Stimulated activated naive CD4-positive, alpha-beta T cell treated with Interleukin-2 at 50 U/mL for 16 hours (primary cell): ENCODE data around the gene TMC6.
"Not testable (repeated sequence)": the region's sequence is repeated elsewhere in the genome, so short reads cannot be mapped to it uniquely, and the experiment has no call there.

Experiments used
- DNase-seq: peaks from one replicate; lab custom pipeline; 2025; lab: John Stamatoyannopoulos, UW

TMC6 gene, protein sequence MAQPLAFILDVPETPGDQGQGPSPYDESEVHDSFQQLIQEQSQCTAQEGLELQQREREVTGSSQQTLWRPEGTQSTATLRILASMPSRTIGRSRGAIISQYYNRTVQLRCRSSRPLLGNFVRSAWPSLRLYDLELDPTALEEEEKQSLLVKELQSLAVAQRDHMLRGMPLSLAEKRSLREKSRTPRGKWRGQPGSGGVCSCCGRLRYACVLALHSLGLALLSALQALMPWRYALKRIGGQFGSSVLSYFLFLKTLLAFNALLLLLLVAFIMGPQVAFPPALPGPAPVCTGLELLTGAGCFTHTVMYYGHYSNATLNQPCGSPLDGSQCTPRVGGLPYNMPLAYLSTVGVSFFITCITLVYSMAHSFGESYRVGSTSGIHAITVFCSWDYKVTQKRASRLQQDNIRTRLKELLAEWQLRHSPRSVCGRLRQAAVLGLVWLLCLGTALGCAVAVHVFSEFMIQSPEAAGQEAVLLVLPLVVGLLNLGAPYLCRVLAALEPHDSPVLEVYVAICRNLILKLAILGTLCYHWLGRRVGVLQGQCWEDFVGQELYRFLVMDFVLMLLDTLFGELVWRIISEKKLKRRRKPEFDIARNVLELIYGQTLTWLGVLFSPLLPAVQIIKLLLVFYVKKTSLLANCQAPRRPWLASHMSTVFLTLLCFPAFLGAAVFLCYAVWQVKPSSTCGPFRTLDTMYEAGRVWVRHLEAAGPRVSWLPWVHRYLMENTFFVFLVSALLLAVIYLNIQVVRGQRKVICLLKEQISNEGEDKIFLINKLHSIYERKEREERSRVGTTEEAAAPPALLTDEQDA

GRCh38 chr17:78128551-78129350 lies at the start of gene TMC6:
Gene TMC6, minus strand, starts transcription at chr17:78128755. Its CDS starts 1,923 bp downstream, at chr17:78126832.
- peak; percentile 67 for DNase-seq

- DNase-seq, result peak; percentile 57
Measured at GRCh38 chr17:78176548-78177025, 48.0 kb upstream of the TMC6 start.

DNA sequence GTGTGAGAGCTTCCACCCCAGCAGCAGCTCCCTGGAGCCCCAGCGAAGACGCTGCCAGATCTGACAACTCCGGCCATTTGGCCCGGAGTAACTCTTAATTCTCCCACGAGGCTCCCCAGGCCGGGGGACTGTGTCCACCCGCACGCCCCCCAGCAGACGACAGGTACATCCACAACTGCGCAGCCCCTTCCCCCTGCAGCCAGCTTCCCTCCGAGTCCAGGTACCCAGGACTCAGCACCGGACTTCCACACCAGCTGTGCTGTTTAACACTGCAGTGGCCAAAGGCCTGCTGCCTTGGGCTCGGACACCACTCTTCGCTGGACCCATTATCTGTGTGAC lies 47.1 kb upstream of the TMC6 start:
- no peak for DNase-seq

GRCh38 chr17:78174870-78175642 lies 46.5 kb upstream of the TMC6 start:
- no peak for DNase-seq

DNA sequence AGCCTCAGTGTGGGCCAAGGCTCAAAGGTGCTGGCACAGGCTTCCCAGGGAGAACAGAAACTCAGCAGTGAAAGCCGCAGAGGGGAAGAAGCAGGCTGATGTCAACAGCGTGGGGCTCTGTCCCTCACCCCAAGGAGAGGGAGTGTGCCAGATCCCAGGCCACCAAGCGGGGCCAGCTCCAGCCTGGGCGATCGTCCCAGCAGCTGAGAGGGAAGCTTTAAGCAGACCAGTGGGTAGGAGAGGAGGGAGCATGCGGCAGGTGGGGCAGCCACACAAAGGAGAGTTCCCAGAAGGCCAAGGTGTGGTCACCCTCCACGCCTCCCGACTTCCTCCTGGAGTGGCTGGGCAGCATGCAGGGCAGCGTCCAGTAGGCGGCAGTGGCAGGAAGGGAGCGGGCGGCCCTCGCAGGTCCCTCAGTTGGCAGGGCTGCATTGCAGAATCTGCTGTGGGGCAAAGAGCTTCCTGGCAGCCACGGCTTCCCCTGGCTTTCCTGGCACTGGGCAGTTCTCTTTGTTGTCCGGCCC lies 45.9 kb upstream of the TMC6 start:
- no peak for DNase-seq

GRCh38 chr17:78173097-78173715 lies 44.7 kb upstream of the TMC6 start:
- no peak for DNase-seq

- no peak for DNase-seq
Measured at GRCh38 chr17:78172249-78173051, 43.9 kb upstream of the TMC6 start.

GRCh38 chr17:78171591-78172248 lies 43.2 kb upstream of the TMC6 start:
- not testable (repeated sequence) for DNase-seq

- DNase-seq, result no peak
Measured at GRCh38 chr17:78170692-78171590, 42.4 kb upstream of the TMC6 start.

DNA sequence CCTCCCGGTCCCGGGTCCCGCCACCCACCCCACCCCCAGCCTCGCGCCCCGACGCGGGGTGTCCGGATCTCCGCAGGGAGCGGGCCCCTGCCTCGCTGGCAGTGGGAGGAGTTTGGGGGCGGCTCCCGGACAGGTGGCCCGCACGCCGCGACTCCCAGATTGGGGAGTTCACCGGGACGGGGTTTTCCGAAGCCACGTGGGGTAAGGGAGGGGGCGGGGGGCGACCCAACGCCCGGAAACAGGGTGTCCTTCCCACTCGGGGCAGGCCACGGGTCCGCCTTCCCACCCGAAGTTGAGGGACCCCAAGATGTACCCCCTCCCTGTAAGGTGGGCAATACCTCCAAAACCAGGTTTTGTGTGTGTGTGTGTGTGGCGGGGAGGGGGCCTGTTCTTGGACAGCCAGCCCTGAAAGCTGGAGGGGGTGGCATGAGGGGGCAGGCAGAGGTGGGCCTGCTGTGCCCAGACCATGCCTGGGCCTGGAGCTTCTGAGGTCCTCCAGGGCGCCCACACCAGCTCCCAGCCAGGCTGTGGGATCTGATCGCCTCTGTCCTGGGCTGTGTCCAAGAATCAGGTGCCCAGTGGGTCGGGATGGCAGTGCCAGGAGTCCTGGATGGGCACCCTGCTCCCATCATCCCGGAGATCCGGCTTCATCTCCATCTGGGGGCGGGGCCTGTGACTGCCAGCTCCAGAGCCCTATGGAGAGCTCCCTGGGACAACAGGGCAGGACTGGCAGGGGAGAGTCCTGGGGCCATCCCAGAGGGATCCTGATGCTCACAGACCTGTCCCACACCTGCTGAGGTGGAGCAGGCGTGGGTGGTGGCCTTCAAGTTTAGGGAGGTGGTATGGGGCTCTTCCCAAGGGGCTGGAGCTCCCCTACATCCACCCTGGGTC lies 40.6 kb upstream of the TMC6 start:
- peak; percentile 57 for DNase-seq

GRCh38 chr17:78168242-78168902 lies 39.8 kb upstream of the TMC6 start, which contains the start of gene SYNGR2:
Gene SYNGR2, plus strand, starts transcription at chr17:78168581. Its CDS starts 36 bp downstream, at chr17:78168617.
- peak; percentile 80 for DNase-seq

DNA sequence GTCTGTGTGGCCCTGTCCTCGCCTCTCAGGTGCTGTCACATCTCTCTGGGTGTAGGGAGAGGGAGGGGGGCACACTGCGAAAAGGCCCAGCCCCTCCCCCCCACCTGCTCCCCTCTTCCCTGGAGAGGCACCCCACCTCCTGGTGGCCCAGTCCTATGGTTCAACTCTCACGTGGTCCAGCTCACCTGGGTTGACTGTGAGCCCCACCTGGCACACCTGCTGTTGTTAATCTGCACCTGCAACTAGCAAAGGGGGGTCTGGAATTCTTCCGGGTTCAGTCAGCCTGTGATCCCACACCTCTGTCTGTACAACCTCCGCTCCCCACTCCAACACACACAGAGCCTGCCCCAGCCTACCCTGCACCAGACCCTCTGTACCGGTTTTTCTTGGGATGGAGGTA lies 37.9 kb upstream of the TMC6 start:
- no peak for DNase-seq

DNA sequence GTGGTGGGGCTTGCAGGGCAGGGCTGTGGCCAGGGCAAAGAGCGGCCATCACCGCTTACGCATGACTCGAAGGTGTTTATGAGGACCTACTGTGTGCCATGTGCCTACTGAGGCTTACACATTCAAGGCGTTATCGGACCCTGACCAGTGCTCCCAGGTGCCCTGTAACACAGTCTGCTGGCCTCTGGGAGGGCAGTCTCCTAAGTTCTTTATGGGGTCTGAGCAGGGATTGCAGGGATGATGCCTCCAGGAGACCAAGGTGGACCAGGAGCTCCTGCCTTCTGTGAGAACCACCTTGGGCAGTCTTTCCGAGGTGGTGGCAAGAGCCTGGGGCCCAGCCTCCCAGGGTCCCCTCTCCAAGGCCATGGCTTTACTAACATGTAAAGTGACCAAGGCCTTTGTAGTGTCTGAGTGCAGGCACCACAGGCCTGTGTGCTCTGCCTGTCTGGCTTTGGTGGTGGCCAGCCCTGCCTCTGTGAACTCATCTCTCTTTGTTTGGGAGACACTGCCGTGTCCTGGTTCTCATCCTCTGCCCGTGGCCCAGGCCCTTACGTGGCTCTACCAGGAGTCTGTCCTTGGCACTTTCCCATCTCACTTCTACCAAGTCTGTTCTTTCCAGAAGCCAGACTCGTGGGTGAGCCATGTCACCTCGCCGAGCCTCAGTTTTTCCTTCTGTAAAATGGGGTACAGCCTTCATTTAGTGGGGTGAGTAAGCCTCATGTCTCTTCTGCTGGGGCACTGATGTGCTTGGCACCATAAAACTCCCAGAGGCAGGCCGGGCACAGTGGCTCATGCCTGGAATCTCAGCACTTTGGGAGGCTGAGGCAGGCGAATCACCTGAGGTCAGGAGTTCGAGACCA lies 36.4 kb upstream of the TMC6 start:
- no peak for DNase-seq

DNA sequence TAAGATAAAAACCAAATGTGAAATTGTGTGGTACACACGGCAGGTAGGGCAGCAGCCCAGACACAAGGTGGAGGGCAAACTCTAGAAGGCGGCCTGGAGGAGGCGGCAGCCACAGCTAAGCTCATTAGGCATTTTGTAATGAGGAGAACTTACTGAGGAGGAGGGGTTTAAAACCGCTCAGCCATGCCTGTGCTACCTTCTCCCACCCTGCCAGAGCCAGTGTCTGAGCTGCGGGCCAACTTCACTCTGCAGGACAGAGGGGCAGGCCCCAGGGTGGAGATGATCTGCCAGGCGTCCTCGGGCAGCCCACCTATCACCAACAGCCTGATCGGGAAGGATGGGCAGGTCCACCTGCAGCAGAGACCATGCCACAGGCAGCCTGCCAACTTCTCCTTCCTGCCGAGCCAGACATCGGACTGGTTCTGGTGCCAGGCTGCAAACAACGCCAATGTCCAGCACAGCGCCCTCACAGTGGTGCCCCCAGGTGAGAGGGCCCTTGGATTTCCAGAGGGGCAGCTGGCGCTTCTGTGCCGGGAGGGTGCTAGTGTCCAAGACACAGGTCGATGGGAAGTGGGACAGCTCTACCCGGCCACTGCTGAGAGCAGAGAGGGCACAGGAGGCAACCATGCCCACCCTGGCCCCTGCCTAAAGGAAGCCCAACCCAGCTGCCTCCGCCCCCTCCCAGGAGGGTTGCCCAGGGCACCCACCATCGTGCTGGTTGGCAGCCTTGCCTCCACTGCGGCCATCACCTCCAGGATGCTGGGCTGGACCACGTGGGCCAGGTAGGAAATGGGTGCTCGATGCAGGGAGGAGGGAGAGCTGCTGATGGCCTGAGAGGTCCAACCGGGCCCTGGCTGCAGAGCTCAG lies 35.6 kb upstream of the TMC6 start:
- DNase-seq, result no peak
